Pancreas (tissue), 10 donors: ENCODE measurements around the gene LTO1. TPM values are rescaled to one million over a fixed set of nuclear protein-coding genes. Genes with fewer than 3 reads are reported as not detected.

ENCODE experiments used
- ATAC-seq, 4 donors: fragments of 200-7000 bp; cut with Tn5 transposase; one replicate each; pipeline versions ENCODE4 v1.8.0 to v1.9.1; 2020; ENCODE audit warnings: mild to moderate bottlenecking in 4 of 4, moderate library complexity in 4 of 4
- DNase-seq, 6 donors: peaks; one replicate each; pipeline ENCODE4 v3.0.0-alpha.2; 2020
- FAIRE-seq: peaks from 2 replicates; lab custom pipeline; 2012; peaks lifted over from hg19 to GRCh38; lab: Jason Lieb, UNC
- H3K27ac ChIP-seq, 4 donors: fragments of 200-600 bp; sonication (generic); 1 replicate in 3 of 4; 2 replicates in 1 of 4; pipeline versions ENCODE4 v1.5.0 to v1.8.0; 2020
- H3K27me3 ChIP-seq, 4 donors: fragments of 200-600 bp; one replicate each; pipeline ENCODE4 v1.8.0; 2021
- H3K36me3 ChIP-seq, 3 donors: fragments of 200-600 bp; sonication (generic) in 1 of 3; one replicate each; pipeline versions ENCODE4 v1.5.0 to v1.8.0; 2020 to 2021
- H3K4me1 ChIP-seq, 3 donors: fragments of 200-600 bp; one replicate each; pipeline ENCODE4 v1.8.0; 2021
- H3K4me3 ChIP-seq, 4 donors: fragments of 200-600 bp; sonication (generic) in 2 of 4; one replicate each; pipeline versions ENCODE4 v1.5.0 to v1.8.0; 2020 to 2021
- H3K9me3 ChIP-seq, 4 donors: fragments of 200-600 bp; one replicate each; pipeline ENCODE4 v1.8.0; 2021
- WGBS, 2 donors: extraction: QIAGEN DNeasy Blood & Tissue Kit; methylation state at CpG; one replicate each; pipeline ENCODE4 v1.1.7; 2013; 5-methylcytosine and 5-hydroxymethylcytosine counted together
- intact Hi-C, 3 donors: fragments of 100-400 bp; cut with DNase I; formaldehyde crosslinking; loops; one replicate each; pipeline versions ENCODE4 v1.11.1 to v1.14.2; 2022
- polyA plus RNA-seq, 2 donors: library from polyadenylated mRNA; stranded (reverse); fragments of 200-250 nt; gene quantifications; one replicate each; pipeline ENCODE4 v1.2.3, GENCODE V29; 2013
- total RNA-seq, 6 donors: library from RNA; stranded (reverse); fragmentation: NEBNext Ultra II Directional in 4 of 6; extraction: Animal tissue kit (Norgen Biotek cat#: 25700) in 4 of 6; gene quantifications; one replicate each; pipeline versions ENCODE4 v1.2.1 to v1.2.4, GENCODE V29; 2021 to 2023
- TF ChIP-seq, protein P1 (sequence below), 4 donors: fragments of 200-600 bp; sonication (generic) in 3 of 4; IDR thresholded peaks; one replicate each; pipeline versions ENCODE4 v1.5.0 to v1.8.0; 2021; ENCODE audit warnings: antibody characterized with exemption in 4 of 4
- donor health status: healthy with polysubstance abuse.
- donor health status: DM: no; HTN: no; CAD: no; lungs with moderate emphysema.
- donor health status: DM: no; HTN: no; CAD: no.
- donor health status: control.
- donor health status: control.
- donor health status: Bipolar disorder and iron deficiency.
- donor health status: DM: yes; HTN: yes; CAD: no.
- donor health status: DM: no; HTN: no; CAD: no.
- donor health status: DM: no; HTN: no; CAD: no.
- donor health status: DM: yes; HTN: yes; CAD: no.

LTO1 gene
- total and polyA plus RNA-seq, 8 donors, result 7.7 to 27.8 (median 12.2) TPM

DNA sequence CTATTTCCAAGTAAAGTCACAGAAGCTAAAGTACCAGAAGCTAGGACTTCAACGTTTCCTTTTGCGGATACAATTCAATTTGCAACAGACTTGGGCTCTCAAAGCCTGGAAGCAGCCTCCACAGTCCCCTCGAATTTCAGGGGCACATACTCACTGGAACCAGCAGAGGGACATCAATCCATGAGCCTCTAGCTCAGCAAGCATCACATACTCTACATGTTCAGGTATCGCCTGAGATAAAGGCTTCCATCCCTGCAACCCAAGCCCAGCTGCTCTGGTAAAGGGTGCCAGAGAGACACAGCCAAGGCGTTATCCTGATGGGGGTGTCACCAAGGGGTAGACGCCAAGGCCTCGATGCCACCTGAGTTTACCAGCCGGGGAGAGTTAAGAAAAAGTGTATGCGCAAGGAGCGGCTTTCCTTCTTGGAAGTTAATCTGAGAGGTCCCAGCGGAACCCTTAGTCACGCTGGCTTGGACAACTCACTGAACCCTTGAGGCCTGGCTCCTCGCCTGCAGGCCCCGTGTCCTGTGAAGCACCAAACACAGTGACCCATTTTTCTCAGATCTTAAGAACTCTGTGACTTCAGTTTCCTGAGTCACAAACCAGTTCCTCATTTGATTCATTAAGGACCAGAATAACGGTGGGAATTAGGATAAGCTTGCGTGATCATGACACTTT is 13.0 kb downstream of the LTO1 start:
- Histone ChIP-seq H3K36me3 (peaks cover 0 to 10% (median 0%) of the 10 kb centered on the region in 3 donors), H3K4me3 (no peak overlapping the region), H3K27me3 (no peaks in the 10 kb centered on the region), H3K27ac (no peak overlapping the region), H3K9me3 (no peaks in the 10 kb centered on the region), H3K4me1 (no peaks in the 10 kb centered on the region)
- intact Hi-C loops, result no loop called here
- TF ChIP-seq, protein P1, sequence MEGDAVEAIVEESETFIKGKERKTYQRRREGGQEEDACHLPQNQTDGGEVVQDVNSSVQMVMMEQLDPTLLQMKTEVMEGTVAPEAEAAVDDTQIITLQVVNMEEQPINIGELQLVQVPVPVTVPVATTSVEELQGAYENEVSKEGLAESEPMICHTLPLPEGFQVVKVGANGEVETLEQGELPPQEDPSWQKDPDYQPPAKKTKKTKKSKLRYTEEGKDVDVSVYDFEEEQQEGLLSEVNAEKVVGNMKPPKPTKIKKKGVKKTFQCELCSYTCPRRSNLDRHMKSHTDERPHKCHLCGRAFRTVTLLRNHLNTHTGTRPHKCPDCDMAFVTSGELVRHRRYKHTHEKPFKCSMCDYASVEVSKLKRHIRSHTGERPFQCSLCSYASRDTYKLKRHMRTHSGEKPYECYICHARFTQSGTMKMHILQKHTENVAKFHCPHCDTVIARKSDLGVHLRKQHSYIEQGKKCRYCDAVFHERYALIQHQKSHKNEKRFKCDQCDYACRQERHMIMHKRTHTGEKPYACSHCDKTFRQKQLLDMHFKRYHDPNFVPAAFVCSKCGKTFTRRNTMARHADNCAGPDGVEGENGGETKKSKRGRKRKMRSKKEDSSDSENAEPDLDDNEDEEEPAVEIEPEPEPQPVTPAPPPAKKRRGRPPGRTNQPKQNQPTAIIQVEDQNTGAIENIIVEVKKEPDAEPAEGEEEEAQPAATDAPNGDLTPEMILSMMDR (IDR thresholded peaks at IDR 0.05), result no peak
- no peak for ATAC-seq
- 84 to 87% methylated on average over 16 of the region's 16 CpGs for WGBS, 2 donors
- DNase-seq, result peak in 1 of 6 donors; percentile 20
- FAIRE-seq, result no peak

DNA sequence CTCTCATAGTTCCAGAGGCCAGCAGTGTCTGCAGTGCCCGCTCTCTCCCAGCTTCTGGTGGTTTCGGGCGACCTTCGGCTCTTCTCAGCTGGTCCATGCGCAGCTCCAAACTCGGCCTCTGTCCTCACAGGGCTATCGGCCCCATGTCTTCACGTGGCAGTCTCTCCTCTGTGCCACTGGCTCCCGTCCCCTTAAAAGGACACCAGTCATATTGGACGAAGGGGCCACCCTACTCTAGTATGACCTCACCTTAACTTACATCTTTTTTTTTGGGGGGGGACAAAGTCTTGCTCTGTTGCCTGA is 13.8 kb downstream of the LTO1 start:
- Histone ChIP-seq H3K4me1 (no peaks in the 10 kb centered on the region), H3K4me3 (no peak overlapping the region), H3K27me3 (no peaks in the 10 kb centered on the region), H3K36me3 (peaks cover 0 to 10% (median 0%) of the 10 kb centered on the region in 3 donors), H3K9me3 (no peaks in the 10 kb centered on the region), H3K27ac (no peak overlapping the region)
- no peak for ATAC-seq
- TF ChIP-seq, protein P1 (IDR thresholded peaks at IDR 0.05), result no peak
- 90 to 92% methylated on average over 10 of the region's 10 CpGs for WGBS, 2 donors
- FAIRE-seq, result no peak
- peak in 1 of 6 donors; percentile 31 for DNase-seq
- intact Hi-C loops, result no loop called here

- no peaks in the 10 kb centered on the region for H3K27me3 ChIP-seq
- H3K4me1 ChIP-seq, result no peaks in the 10 kb centered on the region
- H3K4me3 ChIP-seq, result no peak overlapping the region
- TF ChIP-seq, protein P1 (IDR thresholded peaks at IDR 0.05), result no peak
- no peaks in the 10 kb centered on the region for H3K9me3 ChIP-seq
- 89 to 96% methylated on average over 4 of the region's 4 CpGs for WGBS, 2 donors
- peaks cover 0 to 7% (median 0%) of the 10 kb centered on the region in 3 donors for H3K36me3 ChIP-seq
- DNase-seq, result peak in 1 of 6 donors; percentile 9
- no peak overlapping the region for H3K27ac ChIP-seq
- intact Hi-C loops, result no loop called here
- ATAC-seq, result no peak
- FAIRE-seq, result no peak
These were observed 15.1 kb downstream of the LTO1 start for GRCh38 chr11:69660001-69660500.

DNA sequence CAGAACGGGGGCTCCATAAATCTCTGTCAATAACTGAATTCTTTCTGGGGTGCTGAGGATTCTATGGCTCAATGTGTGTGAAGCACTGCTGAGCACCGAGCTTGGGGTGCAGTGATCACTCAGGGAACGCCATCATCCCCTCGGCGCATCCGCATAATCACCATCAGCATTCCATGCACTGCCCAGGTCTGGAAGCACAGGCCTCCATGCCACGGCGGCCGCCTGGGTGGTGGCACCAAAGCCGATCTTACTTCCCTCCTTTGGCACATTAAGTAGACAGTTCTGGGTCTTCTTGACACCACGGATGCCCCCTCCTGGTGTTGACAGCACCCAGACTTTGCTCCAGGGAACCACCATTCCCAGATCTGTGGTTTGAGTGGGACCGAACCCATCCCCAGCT is 15.6 kb downstream of the LTO1 start:
- FAIRE-seq (no peak), ATAC-seq (no peak), DNase-seq (peak in 1 of 6 donors; percentile 26)
- Histone ChIP-seq H3K27ac (no peak overlapping the region), H3K4me3 (no peak overlapping the region), H3K9me3 (no peaks in the 10 kb centered on the region), H3K4me1 (no peaks in the 10 kb centered on the region), H3K27me3 (no peaks in the 10 kb centered on the region), H3K36me3 (peaks cover 0 to 3% (median 0%) of the 10 kb centered on the region in 3 donors)
- intact Hi-C loops, result loop anchor here in 1 of 3 donors (10.0 kb wide), 1 partner anchor 565 kb away; no protein-coding TSS in a partner anchor
- TF ChIP-seq, protein P1 (IDR thresholded peaks at IDR 0.05), result no peak
- 85 to 95% methylated on average over 12 of the region's 12 CpGs for WGBS, 2 donors
